Mesenchymal stem cell (in vitro differentiated cells and primary cell): ENCODE data around the gene TM4SF20.

ENCODE experiments used
- DNase-seq: peaks from one replicate; pipeline ENCODE4 v3.0.0-alpha.2; 2013
- H2AFZ ChIP-seq: one replicate; pipeline ENCODE4 v1.6.1; 2013; ENCODE audit warnings: low read depth, mild to moderate bottlenecking, control low read depth, inconsistent platforms, low read length, moderate library complexity
- H2AK5ac ChIP-seq: 2 replicates; pipeline ENCODE4 v1.6.1; 2013; ENCODE audit warnings: low read length, moderate library complexity, mild to moderate bottlenecking, inconsistent platforms; ENCODE audit not compliant: severe bottlenecking
- H2BK120ac ChIP-seq: one replicate; pipeline ENCODE4 v1.6.1; 2013; ENCODE audit warnings: low read depth, mild to moderate bottlenecking, inconsistent platforms, low read length, moderate library complexity
- H2BK12ac ChIP-seq, 2 experiments: one replicate each; pipeline ENCODE4 v1.6.1; 2013; ENCODE audit warnings: inconsistent platforms in 2 of 2, low read length in 2 of 2, mild to moderate bottlenecking in 2 of 2, moderate library complexity in 2 of 2, control low read depth in 1 of 2
- H2BK15ac ChIP-seq: one replicate; pipeline ENCODE4 v1.6.1; 2013; ENCODE audit warnings: mild to moderate bottlenecking, low read depth, inconsistent platforms; ENCODE audit not compliant: poor library complexity, severe bottlenecking
- H2BK5ac ChIP-seq: 2 replicates; pipeline ENCODE4 v1.6.1; 2013; ENCODE audit warnings: low read depth, mild to moderate bottlenecking, low read length, control low read depth, inconsistent platforms; ENCODE audit not compliant: poor library complexity, severe bottlenecking
- H3K14ac ChIP-seq, 2 experiments: one replicate each; pipeline ENCODE4 v1.6.1; 2013; ENCODE audit warnings: inconsistent platforms in 2 of 2, low read length in 2 of 2, control low read depth in 1 of 2, mild to moderate bottlenecking in 1 of 2, moderate library complexity in 1 of 2
- H3K18ac ChIP-seq, 2 experiments: one replicate each; pipeline ENCODE4 v1.6.1; 2013; ENCODE audit warnings: inconsistent platforms in 2 of 2, low read length in 2 of 2, control low read depth in 1 of 2, low read depth in 1 of 2, mild to moderate bottlenecking in 1 of 2
- H3K23ac ChIP-seq, 2 experiments: one replicate each; pipeline ENCODE4 v1.6.1; 2013; ENCODE audit warnings: inconsistent platforms in 2 of 2, low read length in 2 of 2, mild to moderate bottlenecking in 2 of 2, moderate library complexity in 2 of 2, control low read depth in 1 of 2
- H3K27ac ChIP-seq: 2 replicates; pipeline ENCODE4 v1.5.1; 2013; ENCODE audit warnings: mild to moderate bottlenecking, moderate library complexity, low read length, control low read depth, inconsistent platforms; ENCODE audit not compliant: poor library complexity, severe bottlenecking
- H3K27me3 ChIP-seq, 2 experiments: 2 replicates each; pipeline versions ENCODE4 v1.6.1 to v1.7.0; 2013; ENCODE audit warnings: low read length in 2 of 2, mild to moderate bottlenecking in 2 of 2, moderate library complexity in 2 of 2, control low read depth in 1 of 2, inconsistent platforms in 1 of 2; ENCODE audit not compliant: control insufficient read depth in 1 of 2, insufficient read depth in 1 of 2
- H3K36me3 ChIP-seq, 2 experiments: 2 replicates each; pipeline versions ENCODE4 v1.6.1 to v1.7.0; 2013; ENCODE audit warnings: low read length in 2 of 2, control low read depth in 1 of 2, inconsistent platforms in 1 of 2, low read depth in 1 of 2, mild to moderate bottlenecking in 1 of 2; ENCODE audit not compliant: insufficient read depth in 2 of 2, control insufficient read depth in 1 of 2
- H3K4ac ChIP-seq, 2 experiments: one replicate each; pipeline ENCODE4 v1.6.1; 2013; ENCODE audit warnings: inconsistent platforms in 2 of 2, low read length in 2 of 2, mild to moderate bottlenecking in 2 of 2, moderate library complexity in 2 of 2, control low read depth in 1 of 2, low read depth in 1 of 2
- H3K4me1 ChIP-seq: 2 replicates; pipeline ENCODE4 v1.6.1; 2013; ENCODE audit warnings: low read depth, low read length, control low read depth; ENCODE audit not compliant: control insufficient read depth, insufficient read depth
- H3K4me2 ChIP-seq: 2 replicates; pipeline ENCODE4 v1.6.1; 2013; ENCODE audit warnings: low read length, mild to moderate bottlenecking, inconsistent platforms; ENCODE audit not compliant: poor library complexity, severe bottlenecking
- H3K4me3 ChIP-seq, 2 experiments: 2 replicates each; pipeline versions ENCODE4 v1.5.1 to v1.7.0; 2013; ENCODE audit warnings: low read length in 2 of 2, mild to moderate bottlenecking in 2 of 2, control low read depth in 1 of 2, low read depth in 1 of 2; ENCODE audit not compliant: insufficient read depth in 1 of 2
- H3K79me1 ChIP-seq: replicated peaks from 2 replicates; pipeline ENCODE4 v1.6.1; 2013; ENCODE audit warnings: mild to moderate bottlenecking, control low read depth, low read length, inconsistent platforms; ENCODE audit not compliant: poor library complexity, severe bottlenecking
- H3K9ac ChIP-seq: 2 replicates; pipeline ENCODE4 v1.7.0; 2013; ENCODE audit warnings: mild to moderate bottlenecking, low read length, moderate library complexity
- H3K9me3 ChIP-seq: 2 replicates; pipeline ENCODE4 v1.7.0; 2013; ENCODE audit warnings: mild to moderate bottlenecking, low read length; ENCODE audit not compliant: control insufficient read depth
- H4K8ac ChIP-seq: one replicate; pipeline ENCODE4 v1.6.1; 2013; ENCODE audit warnings: inconsistent platforms, mild to moderate bottlenecking, low read length, moderate library complexity
- H4K91ac ChIP-seq: one replicate; pipeline ENCODE4 v1.6.1; 2013; ENCODE audit warnings: mild to moderate bottlenecking, low read length, inconsistent platforms
- WGBS: methylation state at CpG from one replicate; pipeline ENCODE4 v1.1.7; 2013; ENCODE audit warnings: mixed read lengths; 5-methylcytosine and 5-hydroxymethylcytosine counted together

Gene TM4SF20

DNA sequence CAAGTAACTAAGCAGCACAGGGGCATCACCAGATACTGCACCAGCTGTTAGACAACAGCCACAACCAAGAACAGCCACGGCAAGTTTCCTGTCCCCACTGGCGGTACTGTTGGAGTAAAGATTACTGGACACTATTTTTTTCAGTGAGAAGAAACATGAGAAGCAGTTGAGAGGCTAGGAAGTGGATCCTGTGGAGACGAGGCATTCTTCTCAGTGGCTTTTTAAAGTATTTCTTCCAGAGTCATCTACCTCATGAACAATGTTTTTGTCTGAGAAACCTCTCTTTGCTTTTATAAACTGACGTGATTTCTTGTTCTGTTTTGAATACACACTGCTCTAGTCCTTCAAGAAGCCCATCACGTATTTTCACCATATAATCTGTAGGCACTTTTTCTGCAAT, 18.8 kb downstream of the TM4SF20 start:
- Histone ChIP-seq H3K79me1 (no peaks in the 10 kb centered on the region), H3K27me3 (no peaks in the 10 kb centered on the region), H3K23ac (no peak overlapping the region), H3K18ac (no peak overlapping the region), H3K14ac (no peak overlapping the region), H3K4me3 (no peak overlapping the region), H3K4ac (no peak overlapping the region), H3K27ac (no peak overlapping the region), H2BK12ac (no peak overlapping the region), H2BK15ac (no peak overlapping the region), H2BK5ac (no peak overlapping the region), H4K91ac (no peak overlapping the region), H3K4me1 (no peaks in the 10 kb centered on the region), H3K4me2 (no peak overlapping the region), H2BK120ac (no peak overlapping the region), H3K9ac (no peak overlapping the region), H3K9me3 (no peaks in the 10 kb centered on the region), H3K36me3 (peaks cover 11 to 62% of the 10 kb centered on the region in 2 experiments), H2AFZ (no peak overlapping the region), H2AK5ac (no peak overlapping the region), H4K8ac (no peak overlapping the region)
- WGBS = 87% methylated on average over 3 of the region's 5 CpGs
- no peak for DNase-seq

DNA sequence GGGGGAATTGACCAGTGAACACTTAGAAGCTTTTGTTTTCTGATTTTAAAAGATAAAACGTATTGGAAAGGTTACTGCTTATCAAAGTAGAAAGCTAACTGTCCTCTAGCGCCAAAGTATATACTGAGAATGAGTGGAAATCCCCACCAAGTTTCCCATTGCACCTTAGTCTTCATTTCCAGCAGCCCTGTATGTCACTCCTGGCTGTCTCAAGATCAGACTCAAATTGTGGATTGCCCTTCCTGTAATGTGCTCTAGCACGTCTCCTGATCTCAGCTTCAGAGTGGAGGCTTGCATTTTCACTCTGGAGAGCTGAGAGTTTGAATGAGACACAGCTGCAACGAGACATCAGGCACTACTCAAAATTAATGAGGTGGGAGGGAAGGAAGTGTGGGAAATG, 27.5 kb downstream of the TM4SF20 start:
- H3K27me3 ChIP-seq = no peaks in the 10 kb centered on the region
- no peak overlapping the region for H2BK120ac ChIP-seq
- H2BK15ac ChIP-seq = no peak overlapping the region
- no peak overlapping the region for H3K9ac ChIP-seq
- no peak overlapping the region for H3K23ac ChIP-seq
- H2BK5ac ChIP-seq = no peak overlapping the region
- no peak overlapping the region for H3K4me2 ChIP-seq
- peaks cover 10% of the 10 kb centered on the region for H3K79me1 ChIP-seq
- H4K91ac ChIP-seq = no peak overlapping the region
- DNase-seq = no peak
- H3K18ac ChIP-seq = no peak overlapping the region
- H3K14ac ChIP-seq = no peak overlapping the region
- no peak overlapping the region for H3K4me3 ChIP-seq
- no peak overlapping the region for H3K27ac ChIP-seq
- H2AFZ ChIP-seq = no peak overlapping the region
- H3K36me3 ChIP-seq = peaks cover 4 to 64% of the 10 kb centered on the region in 2 experiments
- no peak overlapping the region for H2BK12ac ChIP-seq
- WGBS = 98% methylated on average over 4 of the region's 4 CpGs
- H3K4ac ChIP-seq = no peak overlapping the region
- H4K8ac ChIP-seq = no peak overlapping the region
- H3K4me1 ChIP-seq = no peaks in the 10 kb centered on the region
- no peaks in the 10 kb centered on the region for H3K9me3 ChIP-seq
- H2AK5ac ChIP-seq = no peak overlapping the region

GRCh38 chr2:227349989-227350612, 29.0 kb downstream of the TM4SF20 start:
- no peak overlapping the region for H2BK120ac ChIP-seq
- WGBS = 100% methylated on average over 1 of the region's 7 CpGs
- no peak overlapping the region for H3K9ac ChIP-seq
- H3K18ac ChIP-seq = no peak overlapping the region
- H3K27ac ChIP-seq = no peak overlapping the region
- H3K79me1 ChIP-seq = peaks cover 10% of the 10 kb centered on the region
- H3K9me3 ChIP-seq = no peaks in the 10 kb centered on the region
- H4K91ac ChIP-seq = no peak overlapping the region
- no peak for DNase-seq
- H3K14ac ChIP-seq = no peak overlapping the region
- peaks cover 0 to 64% of the 10 kb centered on the region in 2 experiments for H3K36me3 ChIP-seq
- no peak overlapping the region for H3K4me2 ChIP-seq
- H3K23ac ChIP-seq = no peak overlapping the region
- H2AFZ ChIP-seq = no peak overlapping the region
- no peak overlapping the region for H3K4ac ChIP-seq
- no peaks in the 10 kb centered on the region for H3K27me3 ChIP-seq
- no peak overlapping the region for H2BK12ac ChIP-seq
- H2BK15ac ChIP-seq = no peak overlapping the region
- H4K8ac ChIP-seq = no peak overlapping the region
- no peaks in the 10 kb centered on the region for H3K4me1 ChIP-seq
- no peak overlapping the region for H2AK5ac ChIP-seq
- H3K4me3 ChIP-seq = no peak overlapping the region
- no peak overlapping the region for H2BK5ac ChIP-seq

DNA sequence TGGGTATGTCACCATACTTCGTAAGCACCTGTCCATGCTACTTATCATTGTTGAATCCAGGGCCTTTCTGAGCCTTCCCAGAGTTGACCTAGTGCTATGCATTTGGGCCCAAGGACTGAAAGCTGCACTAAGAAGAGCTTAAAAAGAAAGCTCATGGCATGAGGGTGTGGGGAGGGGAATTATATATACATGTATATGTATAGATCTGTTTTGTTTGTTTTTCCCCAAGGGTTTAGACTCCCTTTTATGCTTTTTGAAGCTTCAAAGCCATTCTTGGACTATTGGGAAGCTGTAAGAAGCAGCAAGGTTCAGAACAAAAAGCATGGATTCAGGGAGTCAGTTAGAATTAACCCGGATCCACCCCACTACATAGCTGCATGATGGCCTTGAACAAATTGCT, 30.8 kb downstream of the TM4SF20 start:
- no peaks in the 10 kb centered on the region for H3K9me3 ChIP-seq
- H2BK120ac ChIP-seq = no peak overlapping the region
- no peak overlapping the region for H3K23ac ChIP-seq
- no peak overlapping the region for H3K14ac ChIP-seq
- no peak overlapping the region for H4K91ac ChIP-seq
- H2BK15ac ChIP-seq = no peak overlapping the region
- no peak overlapping the region for H4K8ac ChIP-seq
- H3K18ac ChIP-seq = no peak overlapping the region
- H3K9ac ChIP-seq = no peak overlapping the region
- H3K27ac ChIP-seq = no peak overlapping the region
- peaks cover 0 to 73% of the 10 kb centered on the region in 2 experiments for H3K36me3 ChIP-seq
- no peak overlapping the region for H2AK5ac ChIP-seq
- H3K4me2 ChIP-seq = no peak overlapping the region
- H2BK5ac ChIP-seq = no peak overlapping the region
- no peaks in the 10 kb centered on the region for H3K27me3 ChIP-seq
- peaks cover 10% of the 10 kb centered on the region for H3K79me1 ChIP-seq
- no peak overlapping the region for H3K4ac ChIP-seq
- no peak overlapping the region for H3K4me3 ChIP-seq
- H3K4me1 ChIP-seq = no peaks in the 10 kb centered on the region
- WGBS = 100% methylated on average over 1 of the region's 2 CpGs
- no peak for DNase-seq
- H2BK12ac ChIP-seq = no peak overlapping the region
- no peak overlapping the region for H2AFZ ChIP-seq
